Skeletal muscle cell (primary cell): ENCODE results near the gene POC1A.
"Not testable (repeated sequence)": the region's sequence is repeated elsewhere in the genome, so short reads cannot be mapped to it uniquely, and the experiment has no call there.

Source experiments
- DNase-seq: peaks from one replicate; pipeline ENCODE4 v3.0.0-alpha.2; 2010; ENCODE audit warnings: low read depth
- H3K4me3 ChIP-seq: 2 replicates; pipeline ENCODE4 v1.5.1; 2011; ENCODE audit warnings: low read depth, mild to moderate bottlenecking, control low read depth, low read length, moderate library complexity

The POC1A gene

GRCh38 chr3:52185311-52185710 is 31.1 kb upstream of the POC1A start:
- no peak for DNase-seq

GRCh38 chr3:52184690-52185089 is 30.5 kb upstream of the POC1A start:
- H3K4me3 ChIP-seq: no peak overlapping the region
- DNase-seq: no peak

More at GRCh38 chr3:52185311-52185710, 31.1 kb upstream of the POC1A start:
- H3K4me3 ChIP-seq: no peak overlapping the region

- DNase-seq: no peak
Observed at GRCh38 chr3:52183786-52184445, 29.7 kb upstream of the POC1A start.

GRCh38 chr3:52182691-52183090 is 28.5 kb upstream of the POC1A start:
- no peak for DNase-seq
- H3K4me3 ChIP-seq: no peak overlapping the region

More at GRCh38 chr3:52183786-52184445, 29.7 kb upstream of the POC1A start:
- H3K4me3 ChIP-seq: no peak overlapping the region

- no peak for DNase-seq
- no peak overlapping the region for H3K4me3 ChIP-seq
Observed at GRCh38 chr3:52182196-52182595, 28.0 kb upstream of the POC1A start.

GRCh38 chr3:52181543-52181942 is 27.3 kb upstream of the POC1A start:
- DNase-seq: no peak
- no peak overlapping the region for H3K4me3 ChIP-seq

- no peak overlapping the region for H3K4me3 ChIP-seq
- no peak for DNase-seq
Observed at GRCh38 chr3:52178537-52178936, 24.3 kb upstream of the POC1A start.

- DNase-seq, H3K4me3 ChIP-seq: not testable (repeated sequence)
Observed at GRCh38 chr3:52178126-52178525, 23.9 kb upstream of the POC1A start.

- no peak for DNase-seq
- no peak overlapping the region for H3K4me3 ChIP-seq
Observed at GRCh38 chr3:52177701-52178042, 23.4 kb upstream of the POC1A start.

- no peak for DNase-seq
- no peak overlapping the region for H3K4me3 ChIP-seq
Observed at GRCh38 chr3:52176951-52177700, 22.9 kb upstream of the POC1A start.

- no peak for DNase-seq
- no peak overlapping the region for H3K4me3 ChIP-seq
Observed at GRCh38 chr3:52176180-52176752, 22.0 kb upstream of the POC1A start.

- no peak for DNase-seq
- H3K4me3 ChIP-seq: no peak overlapping the region
Observed at GRCh38 chr3:52175416-52176179, 21.4 kb upstream of the POC1A start.

- no peak overlapping the region for H3K4me3 ChIP-seq
- no peak for DNase-seq
Observed at GRCh38 chr3:52174896-52175295, 20.7 kb upstream of the POC1A start.

- no peak for DNase-seq
- no peak overlapping the region for H3K4me3 ChIP-seq
Observed at GRCh38 chr3:52173101-52173500, 18.9 kb upstream of the POC1A start.

GRCh38 chr3:52172262-52172757 is 18.1 kb upstream of the POC1A start:
- no peak for DNase-seq
- no peak overlapping the region for H3K4me3 ChIP-seq

GRCh38 chr3:52171514-52172261 is 17.5 kb upstream of the POC1A start:
- no peak for DNase-seq
- no peak overlapping the region for H3K4me3 ChIP-seq

- not testable (repeated sequence) for H3K4me3 ChIP-seq, DNase-seq
Observed at GRCh38 chr3:52170217-52170616, 16.0 kb upstream of the POC1A start.

GRCh38 chr3:52167240-52167639 is 13.0 kb upstream of the POC1A start:
- no peak for DNase-seq

GRCh38 chr3:52162250-52162872 is 8.1 kb upstream of the POC1A start:
- DNase-seq: no peak
- no peak overlapping the region for H3K4me3 ChIP-seq

More at GRCh38 chr3:52167240-52167639, 13.0 kb upstream of the POC1A start:
- no peak overlapping the region for H3K4me3 ChIP-seq
